GM23338 (cell line): ENCODE measurements around the gene KLK12. TPM values are rescaled to one million over a fixed set of nuclear protein-coding genes. Genes with fewer than 3 reads are reported as not detected.

Experiments
- ATAC-seq: fragments of 200-7000 bp; cut with Tn5 transposase; 3 replicates; pipeline ENCODE4 v1.9.1; 2020
- DNase-seq: peaks from one replicate; pipeline ENCODE4 v3.0.0-alpha.2; 2015; ENCODE audit warnings: low spot score
- H2AFZ ChIP-seq: fragments of 200-600 bp; sonication (generic); 2 replicates; pipeline ENCODE4 v1.8.0; 2016; ENCODE audit warnings: antibody characterized with exemption, mild to moderate bottlenecking, moderate library complexity
- H3F3A ChIP-seq: fragments of 200-600 bp; sonication (generic); replicated peaks from 2 replicates; pipeline ENCODE4 v1.8.0; 2017; ENCODE audit warnings: antibody characterized with exemption, mixed run types, low read depth
- H3K27ac ChIP-seq: fragments of 200-600 bp; sonication (generic); 2 replicates; pipeline ENCODE4 v1.6.1; 2016; ENCODE audit warnings: low read depth
- H3K27me3 ChIP-seq: fragments of 200-600 bp; sonication (generic); 2 replicates; pipeline ENCODE4 v1.8.0; 2016; ENCODE audit warnings: mild to moderate bottlenecking, mixed run types, moderate library complexity; ENCODE audit not compliant: insufficient read depth
- H3K36me3 ChIP-seq: fragments of 200-600 bp; sonication (generic); 2 replicates; pipeline ENCODE4 v1.8.0; 2016; ENCODE audit warnings: mild to moderate bottlenecking; ENCODE audit not compliant: insufficient read depth
- H3K4me1 ChIP-seq: fragments of 200-600 bp; sonication (generic); 2 replicates; pipeline ENCODE4 v1.8.0; 2016; ENCODE audit warnings: mild to moderate bottlenecking, moderate library complexity; ENCODE audit not compliant: insufficient read depth
- H3K4me2 ChIP-seq: fragments of 200-600 bp; sonication (generic); 2 replicates; pipeline ENCODE4 v1.7.1; 2017; ENCODE audit warnings: mixed run types
- H3K4me3 ChIP-seq: fragments of 200-600 bp; sonication (generic); 2 replicates; pipeline ENCODE4 v1.6.1; 2016; ENCODE audit warnings: mixed run types
- H3K79me2 ChIP-seq: fragments of 200-600 bp; sonication (generic); replicated peaks from 2 replicates; pipeline ENCODE4 v1.8.0; 2017; ENCODE audit warnings: mild to moderate bottlenecking; ENCODE audit not compliant: insufficient read depth
- H3K9me2 ChIP-seq: fragments of 200-600 bp; sonication (generic); 2 replicates; pipeline ENCODE4 v1.8.0; 2017; ENCODE audit not compliant: insufficient read depth
- H4K20me1 ChIP-seq: fragments of 200-600 bp; sonication (generic); replicated peaks from 2 replicates; pipeline ENCODE4 v1.8.0; 2017; ENCODE audit warnings: mild to moderate bottlenecking; ENCODE audit not compliant: insufficient read depth
- H3K27ac Mint-ChIP-seq: 2 replicates; pipeline ENCODE4 v1.8.0; 2020; ENCODE audit warnings: inconsistent platforms, mild to moderate bottlenecking, moderate library complexity, mixed read lengths
- H3K27me3 Mint-ChIP-seq: 3 replicates; pipeline ENCODE4 v1.8.0; 2022; ENCODE audit warnings: low read depth, mild to moderate bottlenecking, moderate library complexity, mixed read lengths, inconsistent platforms; ENCODE audit not compliant: insufficient read depth, poor library complexity
- H3K36me3 Mint-ChIP-seq: 3 replicates; pipeline ENCODE4 v1.8.0; 2021; ENCODE audit warnings: low read depth, mild to moderate bottlenecking, inconsistent platforms, moderate library complexity, mixed read lengths
- H3K4me1 Mint-ChIP-seq: 3 replicates; pipeline ENCODE4 v1.8.0; 2020; ENCODE audit warnings: mild to moderate bottlenecking, inconsistent platforms, mixed read lengths
- H3K4me3 Mint-ChIP-seq: 3 replicates; pipeline ENCODE4 v1.8.0; 2021; ENCODE audit warnings: moderate library complexity, mild to moderate bottlenecking, inconsistent platforms, mixed read lengths
- H3K9me3 Mint-ChIP-seq: 3 replicates; pipeline ENCODE4 v1.8.0; 2020; ENCODE audit warnings: moderate library complexity, mild to moderate bottlenecking, inconsistent platforms, mixed read lengths
- CREB1 ChIP-seq: fragments of 250-450 bp; sonication (Bioruptor Pico); IDR thresholded peaks from 2 replicates; pipeline ENCODE4 v1.5.0; 2020; ENCODE audit warnings: low read depth, mild to moderate bottlenecking, moderate library complexity
- ETS1 ChIP-seq: IDR thresholded peaks from 2 replicates; pipeline ENCODE4 v1.6.1; 2016; ENCODE audit warnings: antibody characterized with exemption
- EZH2 ChIP-seq: fragments of 200-600 bp; sonication (generic); IDR thresholded peaks from one replicate; pipeline ENCODE4 v1.8.0; 2017; ENCODE audit warnings: antibody characterized with exemption, mild to moderate bottlenecking, low read depth; ENCODE audit not compliant: unreplicated experiment
- EZH2phosphoT487 ChIP-seq: fragments of 200-600 bp; sonication (generic); IDR thresholded peaks from one replicate; pipeline ENCODE4 v1.8.1; 2018; ENCODE audit warnings: antibody characterized with exemption; ENCODE audit not compliant: unreplicated experiment
- JUNB ChIP-seq: IDR thresholded peaks from one replicate; pipeline ENCODE4 v1.6.1; 2016; ENCODE audit warnings: antibody characterized with exemption; ENCODE audit not compliant: unreplicated experiment
- NANOG ChIP-seq: IDR thresholded peaks from 2 replicates; pipeline ENCODE4 v1.6.1; 2016; ENCODE audit warnings: antibody characterized with exemption, borderline replicate concordance
- POLR2AphosphoS5 ChIP-seq: IDR thresholded peaks from 2 replicates; pipeline ENCODE4 v1.6.1; 2016; ENCODE audit warnings: antibody characterized with exemption, low read depth
- STAT1 ChIP-seq: IDR thresholded peaks from one replicate; pipeline ENCODE4 v1.6.1; 2016; ENCODE audit warnings: antibody characterized with exemption; ENCODE audit not compliant: unreplicated experiment
- ZNF114 ChIP-seq: fragments of 250-450 bp; sonication (Bioruptor Pico); IDR thresholded peaks from 2 replicates; pipeline ENCODE4 v1.5.0; 2020; ENCODE audit warnings: mild to moderate bottlenecking, moderate library complexity
- ZNF331 ChIP-seq: fragments of 250-450 bp; sonication (Bioruptor Pico); IDR thresholded peaks from 2 replicates; pipeline ENCODE4 v1.5.0; 2020; ENCODE audit warnings: low read depth, mild to moderate bottlenecking, moderate library complexity
- ZNF462 ChIP-seq: fragments of 250-450 bp; sonication (Bioruptor Pico); IDR thresholded peaks from 2 replicates; pipeline ENCODE4 v1.5.0; 2020; ENCODE audit warnings: mild to moderate bottlenecking, moderate library complexity
- polyA plus RNA-seq: library from polyadenylated mRNA; unstranded; fragments of >200 nt; fragmentation: Nextera tagmentation; extraction: Ambion mirVana; gene quantifications from 2 replicates; pipeline ENCODE4 v1.2.1, GENCODE V29; 2016
- total RNA-seq: library from RNA; depleted of rRNA; stranded (reverse); fragments of >200 nt; shearing (Covaris generic); gene quantifications from 2 replicates; pipeline ENCODE4 v1.2.3, GENCODE V29; 2014
- TF ChIP-seq, protein P1 (sequence below), 2 experiments: fragments of 200-600 bp in 1 of 2; sonication (generic) in 1 of 2; conservative IDR thresholded peaks; 2 replicates each; pipeline versions ENCODE4 v1.5.1 to v1.6.1; 2016 to 2017; ENCODE audit warnings: antibody characterized with exemption in 2 of 2, low read depth in 2 of 2, mild to moderate bottlenecking in 2 of 2, moderate library complexity in 1 of 2
- TF ChIP-seq, protein P2 (sequence below): IDR thresholded peaks from one replicate; pipeline ENCODE4 v1.6.1; 2018; ENCODE audit warnings: antibody characterized with exemption; ENCODE audit not compliant: unreplicated experiment

The KLK12 gene
- total and polyA plus RNA-seq, 2 experiments from 2014 or later = not detected

DNA sequence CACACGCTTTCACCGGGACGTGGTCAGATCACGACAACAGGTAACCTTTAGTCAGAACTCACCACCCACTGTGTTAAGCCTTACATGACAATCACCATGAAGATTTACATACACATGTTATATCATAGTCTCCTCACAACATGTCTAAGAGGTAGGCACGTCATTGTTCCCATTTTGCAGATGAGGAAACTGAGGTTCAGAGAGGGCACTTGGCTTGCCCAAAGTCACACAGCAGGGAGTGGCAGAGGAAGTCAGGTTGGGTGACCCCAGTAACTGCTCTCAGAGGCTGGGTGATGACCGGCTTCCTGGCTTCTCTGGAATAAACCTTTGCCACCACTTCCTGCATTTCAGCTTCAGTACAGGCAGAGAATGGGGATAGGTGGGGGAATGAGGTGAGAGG, 20.6 kb downstream of the KLK12 start:
- Histone ChIP-seq H3K4me3 (no peak overlapping the region), H3K9me2 (no peaks in the 10 kb centered on the region), H3K4me1 (no peaks in the 10 kb centered on the region), H2AFZ (no peak overlapping the region), H3K79me2 (no peaks in the 10 kb centered on the region), H3K27ac (no peak overlapping the region), H3K36me3 (no peaks in the 10 kb centered on the region), H4K20me1 (no peaks in the 10 kb centered on the region), H3F3A (no peaks in the 10 kb centered on the region), H3K27me3 (peaks cover 24% of the 10 kb centered on the region), H3K4me2 (no peak overlapping the region)
- Mint-ChIP-seq H3K27ac (no peak overlapping the region), H3K9me3 (peaks cover 10% of the 10 kb centered on the region), H3K36me3 (peaks cover 3% of the 10 kb centered on the region; the same call in 1 of the 3 replicates), H3K4me3 (no peak overlapping the region), H3K27me3 (peaks cover 30% of the 10 kb centered on the region), H3K4me1 (peaks cover 3% of the 10 kb centered on the region; the same call in 2 of the 3 replicates)
- no peak for TF ChIP-seq JUNB
- TF ChIP-seq, protein P1, sequence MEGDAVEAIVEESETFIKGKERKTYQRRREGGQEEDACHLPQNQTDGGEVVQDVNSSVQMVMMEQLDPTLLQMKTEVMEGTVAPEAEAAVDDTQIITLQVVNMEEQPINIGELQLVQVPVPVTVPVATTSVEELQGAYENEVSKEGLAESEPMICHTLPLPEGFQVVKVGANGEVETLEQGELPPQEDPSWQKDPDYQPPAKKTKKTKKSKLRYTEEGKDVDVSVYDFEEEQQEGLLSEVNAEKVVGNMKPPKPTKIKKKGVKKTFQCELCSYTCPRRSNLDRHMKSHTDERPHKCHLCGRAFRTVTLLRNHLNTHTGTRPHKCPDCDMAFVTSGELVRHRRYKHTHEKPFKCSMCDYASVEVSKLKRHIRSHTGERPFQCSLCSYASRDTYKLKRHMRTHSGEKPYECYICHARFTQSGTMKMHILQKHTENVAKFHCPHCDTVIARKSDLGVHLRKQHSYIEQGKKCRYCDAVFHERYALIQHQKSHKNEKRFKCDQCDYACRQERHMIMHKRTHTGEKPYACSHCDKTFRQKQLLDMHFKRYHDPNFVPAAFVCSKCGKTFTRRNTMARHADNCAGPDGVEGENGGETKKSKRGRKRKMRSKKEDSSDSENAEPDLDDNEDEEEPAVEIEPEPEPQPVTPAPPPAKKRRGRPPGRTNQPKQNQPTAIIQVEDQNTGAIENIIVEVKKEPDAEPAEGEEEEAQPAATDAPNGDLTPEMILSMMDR (conservative IDR thresholded peaks at IDR 0.05; ENCODE audit: low read depth in 2 of 2) = no peak
- TF ChIP-seq ZNF462 (CRISPR knock-in tag) = no peak
- TF ChIP-seq ZNF114 = no peak
- TF ChIP-seq CREB1 (CRISPR knock-in tag) = no peak
- TF ChIP-seq, protein P2, sequence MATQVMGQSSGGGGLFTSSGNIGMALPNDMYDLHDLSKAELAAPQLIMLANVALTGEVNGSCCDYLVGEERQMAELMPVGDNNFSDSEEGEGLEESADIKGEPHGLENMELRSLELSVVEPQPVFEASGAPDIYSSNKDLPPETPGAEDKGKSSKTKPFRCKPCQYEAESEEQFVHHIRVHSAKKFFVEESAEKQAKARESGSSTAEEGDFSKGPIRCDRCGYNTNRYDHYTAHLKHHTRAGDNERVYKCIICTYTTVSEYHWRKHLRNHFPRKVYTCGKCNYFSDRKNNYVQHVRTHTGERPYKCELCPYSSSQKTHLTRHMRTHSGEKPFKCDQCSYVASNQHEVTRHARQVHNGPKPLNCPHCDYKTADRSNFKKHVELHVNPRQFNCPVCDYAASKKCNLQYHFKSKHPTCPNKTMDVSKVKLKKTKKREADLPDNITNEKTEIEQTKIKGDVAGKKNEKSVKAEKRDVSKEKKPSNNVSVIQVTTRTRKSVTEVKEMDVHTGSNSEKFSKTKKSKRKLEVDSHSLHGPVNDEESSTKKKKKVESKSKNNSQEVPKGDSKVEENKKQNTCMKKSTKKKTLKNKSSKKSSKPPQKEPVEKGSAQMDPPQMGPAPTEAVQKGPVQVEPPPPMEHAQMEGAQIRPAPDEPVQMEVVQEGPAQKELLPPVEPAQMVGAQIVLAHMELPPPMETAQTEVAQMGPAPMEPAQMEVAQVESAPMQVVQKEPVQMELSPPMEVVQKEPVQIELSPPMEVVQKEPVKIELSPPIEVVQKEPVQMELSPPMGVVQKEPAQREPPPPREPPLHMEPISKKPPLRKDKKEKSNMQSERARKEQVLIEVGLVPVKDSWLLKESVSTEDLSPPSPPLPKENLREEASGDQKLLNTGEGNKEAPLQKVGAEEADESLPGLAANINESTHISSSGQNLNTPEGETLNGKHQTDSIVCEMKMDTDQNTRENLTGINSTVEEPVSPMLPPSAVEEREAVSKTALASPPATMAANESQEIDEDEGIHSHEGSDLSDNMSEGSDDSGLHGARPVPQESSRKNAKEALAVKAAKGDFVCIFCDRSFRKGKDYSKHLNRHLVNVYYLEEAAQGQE = no peak
- no peak for TF ChIP-seq NANOG
- TF ChIP-seq EZH2phosphoT487 = no peak
- no peak for TF ChIP-seq EZH2
- TF ChIP-seq POLR2AphosphoS5 = no peak
- TF ChIP-seq ZNF331 (CRISPR knock-in tag) = no peak
- TF ChIP-seq ETS1 = no peak
- TF ChIP-seq STAT1 = no peak
- ATAC-seq (no peak), DNase-seq (no peak)
